Naive thymus-derived CD4-positive, alpha-beta T cell (primary cell): Measurements from ENCODE around the gene ENTR1. TPM values are rescaled to one million over a fixed set of nuclear protein-coding genes. Genes with fewer than 3 reads are reported as not detected.

Experiments used
- ATAC-seq: fragments of 150-1000 bp; cut with Tn5 transposase; 2 replicates; pipeline ENCODE4 v1.10.0; 2021; ENCODE audit warnings: mild to moderate bottlenecking, moderate library complexity
- CTCF ChIA-PET: fragments of 350-600 bp; sonication (Branson Sonifier 250); formaldehyde crosslinking; loops from one replicate; lab custom pipeline; 2021; ENCODE audit warnings: antibody characterized with exemption; lab: Charles Lee
- POLR2A ChIA-PET: fragments of 350-600 bp; sonication (Branson Sonifier 250); formaldehyde crosslinking; loops from one replicate; lab custom pipeline; 2021; ENCODE audit warnings: antibody characterized with exemption, inconsistent platforms; lab: Charles Lee
- DNase-seq, 9 donors: peaks; one replicate each; pipeline versions ENCODE4 v3.0.0 to v3.0.0-alpha.2; 2020 to 2022; ENCODE audit warnings: mixed read lengths in 1 of 9
- H3K27ac ChIP-seq: one replicate; pipeline ENCODE4 v1.7.0; 2013; ENCODE audit warnings: mild to moderate bottlenecking, low read depth, low read length, moderate library complexity
- H3K27me3 ChIP-seq, 2 donors: one replicate each; pipeline ENCODE4 v1.7.0; 2013; ENCODE audit warnings: low read length in 2 of 2, mild to moderate bottlenecking in 2 of 2, moderate library complexity in 2 of 2; ENCODE audit not compliant: control insufficient read depth in 2 of 2, insufficient read depth in 2 of 2
- H3K36me3 ChIP-seq, 3 experiments: 1 replicate in 2 of 3; 2 replicates in 1 of 3; pipeline ENCODE4 v1.7.0; 2013; ENCODE audit warnings: low read length in 3 of 3, mild to moderate bottlenecking in 3 of 3, moderate library complexity in 1 of 3; ENCODE audit not compliant: insufficient read depth in 3 of 3, control insufficient read depth in 2 of 3
- H3K4me1 ChIP-seq, 2 donors: one replicate each; pipeline ENCODE4 v1.7.0; 2013; ENCODE audit warnings: low read length in 2 of 2, mild to moderate bottlenecking in 2 of 2, moderate library complexity in 1 of 2; ENCODE audit not compliant: control insufficient read depth in 2 of 2, insufficient read depth in 2 of 2
- H3K4me3 ChIP-seq: 2 replicates; pipeline ENCODE4 v1.7.0; 2013; ENCODE audit warnings: mild to moderate bottlenecking, low read length
- H3K9me3 ChIP-seq, 3 experiments: 1 replicate in 2 of 3; 2 replicates in 1 of 3; pipeline ENCODE4 v1.7.0; 2013; ENCODE audit warnings: low read length in 3 of 3; ENCODE audit not compliant: control insufficient read depth in 2 of 3
- H3K27ac Mint-ChIP-seq, 9 donors: one replicate each; pipeline ENCODE4 v1.8.0; 2020 to 2022; ENCODE audit warnings: mixed read lengths in 9 of 9, mild to moderate bottlenecking in 8 of 9, moderate library complexity in 5 of 9, inconsistent platforms in 2 of 9
- H3K27me3 Mint-ChIP-seq, 5 donors: one replicate each; pipeline ENCODE4 v1.8.0; 2021 to 2022; ENCODE audit warnings: mixed read lengths in 5 of 5, mild to moderate bottlenecking in 1 of 5
- H3K36me3 Mint-ChIP-seq, 5 donors: one replicate each; pipeline ENCODE4 v1.8.0; 2020 to 2022; ENCODE audit warnings: mixed read lengths in 5 of 5, mild to moderate bottlenecking in 3 of 5, inconsistent platforms in 1 of 5
- H3K4me1 Mint-ChIP-seq, 7 donors: one replicate each; pipeline ENCODE4 v1.8.0; 2020 to 2022; ENCODE audit warnings: mixed read lengths in 7 of 7, mild to moderate bottlenecking in 3 of 7, inconsistent platforms in 1 of 7
- H3K4me3 Mint-ChIP-seq, 10 donors: one replicate each; pipeline ENCODE4 v1.8.0; 2020 to 2022; ENCODE audit warnings: mild to moderate bottlenecking in 10 of 10, mixed read lengths in 10 of 10, moderate library complexity in 6 of 10, inconsistent platforms in 2 of 10
- H3K9me3 Mint-ChIP-seq, 11 donors: one replicate each; pipeline ENCODE4 v1.8.0; 2020 to 2022; ENCODE audit warnings: mixed read lengths in 11 of 11, mild to moderate bottlenecking in 4 of 11, inconsistent platforms in 1 of 11, moderate library complexity in 1 of 11
- intact Hi-C, 2 donors: fragments of 100-400 bp; cut with micrococcal nuclease; formaldehyde crosslinking; loops; one replicate each; pipeline ENCODE4 v1.15.1; 2023
- polyA plus RNA-seq, 2 donors: library from polyadenylated mRNA; unstranded; fragments of 300-500 nt; fragmentation: Illumina TruSeq; gene quantifications; one replicate each; pipeline ENCODE4 v1.2.3, GENCODE V29; 2021
- total RNA-seq, 6 experiments: library from RNA in 5 of 6; stranded (reverse) in 5 of 6; gene quantifications; 1 replicate in 5 of 6; 2 replicates in 1 of 6; pipeline ENCODE4 v1.2.3 and lab custom pipeline; 2021 to 2026

ENTR1 gene
- total and polyA plus RNA-seq, 7 experiments from 2014 or later, result 9.2 to 89.0 (median 65.9) TPM

DNA sequence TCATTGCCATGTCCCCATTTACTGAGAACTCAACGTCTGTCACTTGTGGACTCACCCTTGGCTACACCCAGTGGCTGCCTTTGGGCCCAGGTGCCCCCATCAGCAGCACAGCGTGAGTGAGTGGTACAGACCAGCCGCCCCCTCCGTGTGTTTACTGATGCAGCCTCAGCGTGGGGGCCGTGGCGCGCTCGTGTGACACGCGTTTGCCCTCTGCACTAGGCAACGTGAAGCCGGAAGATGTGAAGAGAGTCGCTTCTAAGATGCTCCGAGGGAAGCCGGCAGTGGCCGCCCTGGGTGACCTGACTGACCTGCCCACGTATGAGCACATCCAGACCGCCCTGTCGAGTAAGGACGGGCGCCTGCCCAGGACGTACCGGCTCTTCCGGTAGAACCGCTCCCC lies 12.5 kb upstream of the ENTR1 start:
- Histone ChIP-seq H3K4me3 (no peak overlapping the region), H3K36me3 (peaks cover 0 to 68% (median 15%) of the 10 kb centered on the region in 3 experiments), H3K27ac (no peak overlapping the region), H3K4me1 (no peaks in the 10 kb centered on the region), H3K9me3 (no peaks in the 10 kb centered on the region), H3K27me3 (no peaks in the 10 kb centered on the region)
- ChIA-PET POLR2A (no interaction called here), CTCF (no interaction called here)
- intact Hi-C loops, result no loop called here
- DNase-seq (no peak), ATAC-seq (no peak)
- H3K4me3 Mint-ChIP-seq, result no peak overlapping the region
- H3K9me3 Mint-ChIP-seq, result no peaks in the 10 kb centered on the region
- H3K27me3 Mint-ChIP-seq, result no peaks in the 10 kb centered on the region
- H3K4me1 Mint-ChIP-seq, result peaks cover 0 to 2% (median 0%) of the 10 kb centered on the region in 7 donors
- peaks cover 0 to 13% (median 2%) of the 10 kb centered on the region in 5 donors for H3K36me3 Mint-ChIP-seq
- no peak overlapping the region for H3K27ac Mint-ChIP-seq

DNA sequence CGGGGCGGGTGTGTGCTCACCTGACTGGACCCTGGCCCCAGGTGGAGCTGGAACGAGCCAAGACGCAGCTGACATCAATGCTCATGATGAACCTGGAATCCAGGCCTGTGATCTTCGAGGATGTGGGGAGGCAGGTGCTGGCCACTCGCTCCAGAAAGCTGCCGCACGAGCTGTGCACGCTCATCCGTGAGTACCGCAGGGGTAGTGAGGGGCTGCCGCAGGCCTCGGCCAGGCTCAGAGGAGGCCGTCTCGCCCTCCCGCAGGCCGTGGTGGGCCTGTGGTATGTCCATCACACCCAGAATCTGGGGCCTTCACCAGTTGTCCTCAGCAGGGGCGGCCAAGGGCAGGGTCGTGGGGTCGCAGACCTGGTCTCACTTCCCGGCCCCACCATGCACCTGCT lies 11.4 kb upstream of the ENTR1 start:
- Histone ChIP-seq H3K36me3 (peaks cover 0 to 78% (median 20%) of the 10 kb centered on the region in 3 experiments), H3K27ac (no peak overlapping the region), H3K4me1 (no peaks in the 10 kb centered on the region), H3K9me3 (no peaks in the 10 kb centered on the region), H3K27me3 (no peaks in the 10 kb centered on the region), H3K4me3 (no peak overlapping the region)
- no peak for DNase-seq
- ChIA-PET CTCF (no interaction called here), POLR2A (no interaction called here)
- peaks cover 0 to 2% (median 0%) of the 10 kb centered on the region in 7 donors for H3K4me1 Mint-ChIP-seq
- H3K9me3 Mint-ChIP-seq, result no peaks in the 10 kb centered on the region
- H3K27ac Mint-ChIP-seq, result no peak overlapping the region
- no peaks in the 10 kb centered on the region for H3K27me3 Mint-ChIP-seq
- H3K4me3 Mint-ChIP-seq, result no peak overlapping the region
- H3K36me3 Mint-ChIP-seq, result peaks cover 0 to 18% (median 2%) of the 10 kb centered on the region in 5 donors
- intact Hi-C loops, result no loop called here
- no peak for ATAC-seq

DNA sequence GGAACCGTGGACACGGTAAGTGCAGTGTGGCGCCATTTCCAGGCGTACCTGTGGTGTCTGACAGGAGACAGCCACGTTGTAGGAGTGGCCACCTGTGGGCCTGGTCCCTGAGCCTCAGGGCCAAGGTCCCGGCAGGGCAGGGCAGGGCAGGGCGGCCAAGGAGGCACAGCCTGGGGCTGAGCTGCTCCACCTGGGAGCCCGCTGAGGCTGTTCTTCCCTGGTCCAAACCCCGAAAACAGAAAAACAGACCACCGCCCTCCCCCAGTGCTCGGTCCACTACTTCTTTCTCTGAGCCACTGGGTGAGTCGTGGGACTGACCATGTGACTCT lies 8.6 kb upstream of the ENTR1 start:
- intact Hi-C loops, result no loop called here
- no peak overlapping the region for H3K4me3 ChIP-seq
- no peak for DNase-seq
- POLR2A ChIA-PET, result interaction anchor here (1.2 kb wide), 1 partner anchor 15 kb away, joined by 3 read pairs; no protein-coding TSS in a partner anchor
- CTCF ChIA-PET, result no interaction called here
- H3K27ac ChIP-seq, result no peak overlapping the region
- no peak overlapping the region for H3K4me3 Mint-ChIP-seq
- no peaks in the 10 kb centered on the region for H3K27me3 Mint-ChIP-seq
- H3K27ac Mint-ChIP-seq, result no peak overlapping the region
- H3K27me3 ChIP-seq, result no peaks in the 10 kb centered on the region
- no peaks in the 10 kb centered on the region for H3K4me1 ChIP-seq
- H3K36me3 Mint-ChIP-seq, result peaks cover under 1 to 33% (median 7%) of the 10 kb centered on the region in 5 donors
- H3K9me3 Mint-ChIP-seq, result no peaks in the 10 kb centered on the region
- ATAC-seq, result no peak
- peaks cover 0 to 98% (median 33%) of the 10 kb centered on the region in 3 experiments for H3K36me3 ChIP-seq
- H3K4me1 Mint-ChIP-seq, result peaks cover 0 to 1% (median 0%) of the 10 kb centered on the region in 7 donors
- no peaks in the 10 kb centered on the region for H3K9me3 ChIP-seq

DNA sequence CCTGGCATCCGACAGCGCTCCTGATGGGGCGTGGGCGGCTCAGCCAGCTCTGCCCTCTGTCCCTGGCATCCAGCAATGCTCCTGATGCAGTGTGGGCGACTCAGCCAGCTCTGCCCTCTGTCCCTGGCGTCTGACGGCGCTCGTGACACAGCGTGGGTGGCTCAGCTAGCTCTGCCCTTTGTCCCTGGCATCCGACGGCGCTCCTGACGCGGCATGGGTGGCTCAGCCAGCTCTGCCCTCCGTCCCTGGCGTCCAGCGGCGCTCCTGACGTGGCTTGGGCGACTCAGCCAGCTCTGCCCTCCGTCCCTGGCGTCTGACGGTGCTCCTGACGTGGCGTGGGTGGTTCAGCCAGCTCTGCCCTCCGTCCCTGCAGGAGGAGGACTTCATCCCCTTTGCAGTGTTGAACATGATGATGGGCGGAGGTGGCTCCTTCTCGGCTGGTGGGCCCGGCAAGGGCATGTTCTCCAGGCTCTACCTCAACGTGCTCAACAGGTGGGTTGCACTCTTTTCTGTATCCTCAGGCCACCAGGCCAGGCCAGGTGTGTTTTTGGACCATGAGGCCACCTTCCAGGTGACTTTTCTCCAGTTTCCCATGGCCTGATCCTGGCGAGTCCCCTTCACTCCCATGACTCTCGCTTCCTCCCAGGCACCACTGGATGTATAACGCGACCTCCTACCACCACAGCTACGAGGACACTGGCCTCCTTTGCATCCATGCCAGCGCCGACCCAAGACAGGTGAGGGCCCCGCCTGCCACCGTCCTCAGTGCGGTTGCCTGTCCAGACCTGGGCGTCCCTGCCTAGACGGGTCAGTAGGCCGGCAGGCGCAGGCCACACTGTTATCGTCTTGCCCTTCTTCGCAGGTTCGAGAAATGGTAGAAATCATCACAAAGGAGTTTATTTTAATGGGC lies 8.0 kb upstream of the ENTR1 start:
- Histone ChIP-seq H3K4me3 (no peak overlapping the region), H3K27me3 (no peaks in the 10 kb centered on the region), H3K36me3 (peaks cover 0 to 98% (median 37%) of the 10 kb centered on the region in 3 experiments), H3K27ac (no peak overlapping the region), H3K9me3 (no peaks in the 10 kb centered on the region), H3K4me1 (no peaks in the 10 kb centered on the region)
- no peaks in the 10 kb centered on the region for H3K9me3 Mint-ChIP-seq
- ChIA-PET POLR2A (no interaction called here), CTCF (no interaction called here)
- ATAC-seq (no peak), DNase-seq (no peak)
- intact Hi-C loops, result no loop called here
- H3K27ac Mint-ChIP-seq, result no peak overlapping the region
- H3K36me3 Mint-ChIP-seq, result peaks cover 3 to 39% (median 11%) of the 10 kb centered on the region in 5 donors
- H3K4me1 Mint-ChIP-seq, result peaks cover 0 to 6% (median 4%) of the 10 kb centered on the region in 7 donors
- no peaks in the 10 kb centered on the region for H3K27me3 Mint-ChIP-seq
- H3K4me3 Mint-ChIP-seq, result no peak overlapping the region

DNA sequence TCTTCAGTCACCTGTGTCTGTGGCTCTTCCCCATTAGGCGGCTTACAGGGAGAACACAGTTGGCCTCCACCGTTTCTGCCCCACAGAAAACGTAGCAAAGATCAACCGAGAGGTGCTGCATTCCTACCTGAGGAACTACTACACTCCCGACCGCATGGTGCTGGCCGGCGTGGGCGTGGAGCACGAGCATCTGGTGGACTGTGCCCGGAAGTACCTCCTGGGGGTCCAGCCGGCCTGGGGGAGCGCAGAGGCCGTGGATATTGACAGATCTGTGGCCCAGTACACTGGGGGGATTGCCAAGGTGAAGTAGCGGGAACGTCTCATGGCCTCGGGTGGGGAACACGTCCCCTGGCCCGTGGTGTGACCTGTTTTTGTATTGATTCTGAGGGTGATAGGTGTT lies 6.5 kb upstream of the ENTR1 start:
- H3K4me3 ChIP-seq, result no peak overlapping the region
- Mint-ChIP-seq H3K36me3 (peaks cover 3 to 43% (median 11%) of the 10 kb centered on the region in 5 donors), H3K9me3 (no peaks in the 10 kb centered on the region), H3K4me3 (no peak overlapping the region), H3K27ac (no peak overlapping the region), H3K4me1 (peaks cover 4 to 14% (median 9%) of the 10 kb centered on the region in 7 donors), H3K27me3 (no peaks in the 10 kb centered on the region)
- no peak for ATAC-seq
- no peaks in the 10 kb centered on the region for H3K27me3 ChIP-seq
- no peak for DNase-seq
- H3K36me3 ChIP-seq, result peaks cover 4 to 91% (median 29%) of the 10 kb centered on the region in 3 experiments
- peaks cover 0 to 3% of the 10 kb centered on the region in 2 donors for H3K4me1 ChIP-seq
- ChIA-PET POLR2A (no interaction called here), CTCF (interaction anchor here (0.6 to 1.4 kb wide), 3 partner anchors 16 to 104 kb away, joined by 4 to 8 read pairs (median 5); no protein-coding TSS in a partner anchor)
- intact Hi-C loops, result no loop called here
- H3K27ac ChIP-seq, result no peak overlapping the region
- H3K9me3 ChIP-seq, result no peaks in the 10 kb centered on the region

DNA sequence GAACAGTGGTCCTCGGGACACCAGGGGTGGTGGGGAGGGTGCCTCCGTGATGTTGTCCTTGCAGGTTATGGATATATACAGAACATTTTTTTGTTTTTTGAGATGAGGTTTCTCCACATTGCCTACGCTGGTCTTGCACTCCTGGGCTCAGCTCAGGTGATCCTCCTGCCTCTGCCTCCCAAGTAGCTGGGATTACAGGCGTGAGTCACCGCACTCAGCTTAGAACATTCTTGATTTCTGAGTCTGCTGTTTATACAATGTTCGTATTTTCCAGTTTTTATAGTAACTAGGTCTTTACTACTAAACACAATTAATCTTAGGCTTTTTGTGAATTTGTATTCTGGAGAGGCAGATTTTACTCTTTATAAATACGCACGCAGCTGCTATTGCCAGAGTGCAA lies 6.0 kb upstream of the ENTR1 start:
- ATAC-seq (no peak), DNase-seq (no peak)
- Histone ChIP-seq H3K36me3 (peaks cover 4 to 86% (median 29%) of the 10 kb centered on the region in 3 experiments), H3K4me1 (peaks cover 3 to 7% of the 10 kb centered on the region in 2 donors), H3K27me3 (no peaks in the 10 kb centered on the region), H3K9me3 (no peaks in the 10 kb centered on the region), H3K27ac (no peak overlapping the region), H3K4me3 (no peak overlapping the region)
- no peak overlapping the region for H3K4me3 Mint-ChIP-seq
- intact Hi-C loops, result no loop called here
- H3K4me1 Mint-ChIP-seq, result peaks cover 9 to 19% (median 13%) of the 10 kb centered on the region in 7 donors
- no peaks in the 10 kb centered on the region for H3K9me3 Mint-ChIP-seq
- H3K27ac Mint-ChIP-seq, result no peak overlapping the region
- ChIA-PET CTCF (interaction anchor here (1.2 to 1.4 kb wide), 2 partner anchors 16 to 103 kb away, joined by 4 to 5 read pairs; no protein-coding TSS in a partner anchor), POLR2A (no interaction called here)
- no peaks in the 10 kb centered on the region for H3K27me3 Mint-ChIP-seq
- H3K36me3 Mint-ChIP-seq, result peaks cover 3 to 43% (median 11%) of the 10 kb centered on the region in 5 donors
